Activated gamma-delta T cell (primary cell): ENCODE measurements around the gene IL2RG.
A peak's percentile ranks its signal among the peaks of the same experiment; 100 is the strongest.

ENCODE experiments used
- DNase-seq: peaks from one replicate; lab custom pipeline; 2025; lab: John Stamatoyannopoulos, UW
- total RNA-seq, 2 donors: gene quantifications; one replicate each; lab custom pipeline; 2026; lab: John Stamatoyannopoulos, UW

The IL2RG gene
- total RNA-seq = 19.8 to 21.2 reads per million in 2 donors

DNA sequence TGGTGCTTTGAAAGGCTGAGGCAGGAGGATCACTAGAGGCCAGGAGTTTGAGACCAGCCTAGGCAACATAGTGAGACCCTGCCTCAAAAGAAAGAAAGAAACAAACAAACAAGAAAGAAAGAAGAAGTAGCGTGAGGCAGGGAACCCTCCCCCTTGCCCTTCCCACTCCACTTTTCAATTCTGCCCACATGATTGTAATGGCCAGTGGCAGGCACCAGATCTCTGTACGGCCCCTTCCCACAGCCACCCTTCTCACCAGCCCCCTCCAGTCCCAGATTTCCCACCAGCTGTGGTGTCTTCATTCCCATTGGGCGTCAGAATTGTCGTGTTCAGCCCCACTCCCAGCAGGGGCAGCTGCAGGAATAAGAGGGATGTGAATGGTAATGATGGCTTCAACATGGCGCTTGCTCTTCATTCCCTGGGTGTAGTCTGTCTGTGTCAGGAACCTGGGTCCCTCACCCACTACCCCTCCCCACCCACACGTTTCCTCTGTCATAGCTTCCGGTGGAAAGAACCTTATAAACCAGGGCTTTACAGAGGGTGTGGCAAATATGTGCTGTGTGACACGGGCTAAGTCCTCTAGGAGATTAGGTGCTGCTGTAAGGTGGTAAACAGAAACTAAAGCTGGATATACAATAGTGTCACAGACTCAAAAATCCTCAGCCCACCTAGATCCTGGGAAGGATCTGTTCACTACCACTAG is at the start of gene IL2RG:
TSS of gene IL2RG (minus strand) at position 437 of the 703 bp plus-strand sequence. CDS start at position 399, 38 bp downstream.
- DNase-seq = no peak

DNA sequence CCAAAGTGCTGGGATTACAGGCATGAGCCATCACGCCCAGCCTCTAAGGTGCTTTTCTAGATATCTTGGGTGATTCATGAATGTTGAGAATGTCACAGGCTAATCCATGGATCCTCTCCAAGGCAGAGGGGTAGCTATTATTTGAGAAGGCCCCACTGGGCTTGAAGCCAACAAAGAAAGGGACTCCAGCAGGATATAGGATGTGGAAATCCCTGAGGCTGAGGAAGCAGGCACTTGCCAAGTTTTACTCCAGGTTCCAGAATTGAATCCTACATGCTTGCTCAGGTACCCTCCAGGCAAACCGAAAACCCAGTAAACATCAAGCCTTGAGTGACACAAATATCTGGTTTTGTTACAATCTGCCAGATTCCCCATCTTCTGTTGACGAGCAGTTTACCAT is 49.1 kb upstream of the IL2RG start:
- DNase-seq = no peak

DNA sequence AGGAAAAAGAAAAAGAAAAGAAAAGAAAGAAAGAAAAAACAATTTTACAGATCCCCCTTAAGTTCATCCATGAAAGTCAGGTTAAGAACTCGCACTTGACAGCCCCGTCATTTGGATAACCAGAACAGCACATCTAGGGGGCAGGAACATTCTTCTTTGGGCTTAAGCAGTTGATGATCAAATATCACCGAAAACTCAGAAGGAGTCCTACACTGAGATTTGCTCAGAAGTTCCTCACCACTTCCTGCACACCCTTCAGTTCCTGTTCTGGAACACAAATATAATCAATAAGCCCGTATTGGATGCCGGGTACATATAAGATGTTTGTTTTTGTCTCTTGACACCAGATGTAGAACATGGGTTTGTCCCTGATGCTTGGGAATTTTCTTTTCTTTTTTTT is 48.0 kb upstream of the IL2RG start:
- no peak for DNase-seq

DNA sequence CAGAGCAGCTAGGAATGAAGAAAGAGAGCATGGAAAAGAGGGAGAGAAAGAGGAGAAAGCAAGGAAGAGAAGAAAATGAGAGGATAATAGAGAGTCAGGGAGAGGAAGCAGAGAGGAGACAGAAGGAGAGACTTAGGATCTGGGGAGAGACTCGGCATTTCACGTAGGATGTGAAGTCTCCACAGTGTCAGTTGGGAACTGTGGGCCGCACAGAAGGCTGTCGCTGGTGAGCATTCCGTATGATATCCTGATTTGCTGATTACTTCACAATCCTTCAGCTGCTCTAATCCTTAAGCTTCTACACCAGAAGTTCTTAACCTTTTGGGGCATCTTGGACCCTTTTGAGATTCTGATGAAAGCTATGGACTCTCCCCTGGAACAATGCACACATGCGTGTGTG is 47.2 kb upstream of the IL2RG start:
- DNase-seq = no peak

DNA sequence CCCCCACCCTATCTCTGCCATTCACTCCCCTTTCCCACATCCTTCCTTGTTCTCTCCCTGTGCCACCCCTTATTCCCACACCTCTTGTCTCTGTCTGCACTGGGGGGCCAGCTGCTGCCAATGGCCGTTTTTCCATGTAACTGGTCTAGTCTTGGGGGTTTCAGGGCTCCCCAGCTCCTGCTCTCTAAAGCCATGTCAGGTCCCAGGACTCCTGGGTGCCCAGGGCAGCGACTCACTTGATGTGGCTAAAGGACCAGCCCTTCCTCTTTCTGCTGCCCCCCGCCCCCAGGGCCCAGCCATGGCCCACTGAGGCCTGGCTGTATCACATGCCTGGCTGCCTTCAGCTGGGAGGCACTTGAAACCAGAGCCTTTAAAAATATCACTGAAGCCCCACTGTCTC is 43.3 kb upstream of the IL2RG start:
- no peak for DNase-seq

DNA sequence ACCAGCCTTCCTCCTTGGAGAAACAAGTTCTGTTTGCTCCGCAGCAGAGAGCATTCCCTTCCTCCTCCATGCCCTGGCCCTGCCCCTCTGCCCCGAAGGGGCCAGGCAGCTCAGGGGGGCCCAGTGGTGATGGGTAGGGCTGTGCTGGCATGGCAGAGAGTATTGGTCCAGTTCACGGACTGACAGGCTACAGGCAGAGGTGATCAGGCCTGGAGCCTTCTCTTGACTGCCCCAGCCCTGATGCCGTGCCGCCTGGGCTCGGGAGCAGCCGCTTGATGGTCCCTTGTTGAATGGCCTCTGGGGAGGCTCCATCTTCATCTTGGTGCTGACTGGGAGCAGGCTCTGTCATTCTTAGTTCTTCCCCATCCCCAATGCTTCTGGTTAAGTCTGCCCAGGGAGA is 42.8 kb upstream of the IL2RG start:
- DNase-seq = no peak

DNA sequence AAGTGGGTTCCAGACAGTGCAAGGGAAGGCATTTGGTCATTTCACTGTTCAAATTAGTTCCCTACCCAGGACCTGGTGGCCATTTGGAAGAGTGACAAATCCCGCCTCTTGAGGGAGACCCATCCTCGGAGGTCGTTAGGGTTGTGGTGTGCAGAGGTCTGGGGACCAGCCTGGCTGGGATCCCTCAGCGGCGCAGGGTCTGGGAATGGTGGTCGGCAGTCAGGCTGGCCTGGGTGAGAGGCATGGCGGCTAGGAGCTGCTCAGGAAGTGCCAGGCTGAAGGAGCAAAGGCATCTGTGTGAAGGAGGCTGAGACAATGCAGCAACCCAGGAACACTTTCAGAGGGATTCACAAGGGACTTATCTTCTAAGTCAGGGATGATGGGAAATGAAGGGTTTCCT is 40.0 kb upstream of the IL2RG start:
- no peak for DNase-seq

DNA sequence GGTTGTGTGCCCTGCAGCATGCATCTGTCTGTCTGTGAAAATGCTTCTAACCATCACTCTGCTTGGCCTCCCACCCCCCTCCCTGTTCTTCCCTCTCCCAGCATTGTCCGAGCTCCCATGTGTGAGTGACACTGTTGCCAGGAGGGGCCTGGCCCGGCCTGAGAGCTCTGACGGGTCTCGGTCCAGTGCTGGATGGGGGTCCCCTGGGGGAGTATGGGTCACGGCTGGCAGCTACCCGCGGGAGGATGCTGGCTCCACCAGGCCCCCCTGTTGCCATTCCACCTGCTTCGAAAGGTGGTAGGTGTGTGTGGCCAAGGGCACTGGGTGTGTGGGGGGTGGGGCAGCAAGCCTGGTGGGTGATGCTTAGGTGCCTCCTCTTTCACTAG is 36.9 kb upstream of the IL2RG start:
- no peak for DNase-seq

DNA sequence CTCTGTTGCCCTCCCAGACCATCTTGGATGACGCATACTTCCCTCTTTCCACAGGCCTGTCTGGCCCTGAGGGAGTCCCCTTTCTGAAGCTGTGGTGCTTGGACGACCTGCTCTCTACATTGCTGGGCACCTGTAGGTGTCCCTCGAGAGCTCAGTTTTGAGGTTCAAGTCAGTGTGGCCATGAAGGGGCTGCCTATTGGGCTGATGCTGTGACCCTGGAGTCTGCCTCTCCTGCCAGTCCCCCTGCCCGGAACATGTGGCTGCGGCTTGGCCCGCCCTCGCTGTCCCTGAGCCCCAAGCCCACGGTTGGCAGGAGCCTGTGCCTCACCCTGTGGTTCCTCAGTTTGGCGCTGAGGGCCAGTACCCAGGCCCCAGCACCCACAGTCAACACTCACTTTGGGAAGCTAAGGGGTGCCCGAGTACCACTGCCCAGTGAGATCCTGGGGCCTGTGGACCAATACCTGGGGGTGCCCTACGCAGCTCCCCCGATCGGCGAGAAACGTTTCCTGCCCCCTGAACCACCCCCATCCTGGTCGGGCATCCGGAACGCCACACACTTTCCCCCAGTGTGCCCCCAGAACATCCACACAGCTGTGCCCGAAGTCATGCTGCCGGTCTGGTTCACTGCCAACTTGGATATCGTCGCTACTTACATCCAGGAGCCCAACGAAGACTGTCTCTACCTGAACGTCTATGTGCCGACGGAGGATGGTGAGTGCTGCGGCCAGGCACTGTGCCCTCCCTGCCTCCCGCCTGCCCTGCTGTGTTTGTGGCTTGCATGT is 36.3 kb upstream of the IL2RG start:
- no peak for DNase-seq

DNA sequence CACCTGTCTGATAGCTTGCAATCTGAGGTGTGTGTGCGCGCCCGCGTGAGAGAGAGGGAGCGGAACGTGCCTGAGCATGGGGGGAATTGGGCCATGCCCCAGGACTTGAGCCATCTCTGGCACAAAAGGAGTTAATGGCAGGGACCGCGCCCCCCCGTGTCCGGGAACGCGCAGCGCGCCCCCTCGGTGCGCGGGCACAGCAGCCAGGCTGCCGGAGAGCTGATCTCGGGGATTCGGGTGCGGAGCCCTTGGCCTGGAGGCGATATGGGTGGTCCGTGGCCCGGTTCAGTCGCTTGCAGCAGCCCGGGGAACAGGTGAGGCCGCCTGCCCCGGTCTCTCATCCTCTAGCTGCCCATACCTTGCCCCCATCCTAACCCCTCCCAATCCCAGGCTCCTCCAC is 33.3 kb upstream of the IL2RG start, which contains the start of gene NLGN3:
TSS of gene NLGN3 (plus strand) at position 191 of the 400 bp plus-strand sequence. CDS start 2,909 bp downstream, outside the sequence.
- no peak for DNase-seq

DNA sequence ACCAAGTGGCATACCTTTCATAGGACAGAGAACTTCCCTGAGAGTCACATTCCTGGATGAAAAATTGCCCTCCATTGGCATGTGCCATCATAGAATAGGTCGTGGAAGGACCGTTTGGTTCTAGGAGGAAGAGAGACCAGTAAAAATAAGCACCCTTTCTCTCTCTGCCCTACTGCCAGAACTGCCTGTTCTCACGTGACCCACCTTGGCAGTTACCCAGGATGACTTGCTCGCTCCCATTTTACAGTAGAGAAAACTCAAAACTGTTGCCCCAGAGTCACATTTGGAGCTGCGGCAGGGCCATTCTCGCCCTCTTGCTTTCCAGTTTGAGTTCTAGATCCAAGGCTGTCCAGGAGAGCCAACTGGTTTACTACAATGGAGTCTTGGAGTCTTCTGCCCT is 32.1 kb upstream of the IL2RG start:
- no peak for DNase-seq

DNA sequence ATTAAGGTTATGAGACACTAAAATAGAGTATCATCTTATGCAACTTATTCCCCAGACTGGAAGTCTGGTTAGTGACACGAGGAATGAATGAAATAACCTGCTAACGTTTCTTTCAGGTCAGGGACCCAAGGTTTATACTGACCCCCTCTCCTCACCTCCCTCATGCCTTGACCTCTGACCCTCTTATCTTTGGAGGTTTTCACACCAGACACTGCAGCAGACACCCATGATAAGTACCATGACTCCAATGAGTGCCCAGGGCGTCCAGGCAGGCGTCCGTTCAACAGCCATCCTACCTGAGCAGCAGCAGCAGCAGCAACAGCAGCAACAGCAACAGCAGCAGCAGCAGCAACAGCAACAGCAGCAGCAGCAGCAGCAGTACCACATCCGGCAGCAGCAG is 29.1 kb upstream of the IL2RG start:
- DNase-seq = no peak

DNA sequence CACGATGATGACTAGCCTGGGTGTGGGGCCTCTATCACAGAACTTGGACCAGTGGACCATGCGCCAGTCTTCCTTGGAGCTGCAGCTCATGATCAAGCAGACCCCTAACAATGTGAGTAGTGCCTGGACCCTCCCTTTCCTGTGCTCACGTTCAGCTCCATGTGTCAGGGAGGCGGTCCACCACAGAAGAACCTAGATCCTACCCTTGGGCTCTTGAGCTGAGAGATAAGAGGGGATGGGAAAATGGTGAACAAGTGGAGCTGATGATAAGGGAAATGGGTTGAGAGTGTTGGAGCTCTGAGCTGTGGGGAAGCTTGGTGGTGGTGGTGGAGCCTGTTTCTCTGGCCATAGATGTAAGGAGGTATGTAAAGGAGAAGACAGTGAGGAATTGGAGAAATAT is 20.1 kb upstream of the IL2RG start:
- DNase-seq = no peak

DNA sequence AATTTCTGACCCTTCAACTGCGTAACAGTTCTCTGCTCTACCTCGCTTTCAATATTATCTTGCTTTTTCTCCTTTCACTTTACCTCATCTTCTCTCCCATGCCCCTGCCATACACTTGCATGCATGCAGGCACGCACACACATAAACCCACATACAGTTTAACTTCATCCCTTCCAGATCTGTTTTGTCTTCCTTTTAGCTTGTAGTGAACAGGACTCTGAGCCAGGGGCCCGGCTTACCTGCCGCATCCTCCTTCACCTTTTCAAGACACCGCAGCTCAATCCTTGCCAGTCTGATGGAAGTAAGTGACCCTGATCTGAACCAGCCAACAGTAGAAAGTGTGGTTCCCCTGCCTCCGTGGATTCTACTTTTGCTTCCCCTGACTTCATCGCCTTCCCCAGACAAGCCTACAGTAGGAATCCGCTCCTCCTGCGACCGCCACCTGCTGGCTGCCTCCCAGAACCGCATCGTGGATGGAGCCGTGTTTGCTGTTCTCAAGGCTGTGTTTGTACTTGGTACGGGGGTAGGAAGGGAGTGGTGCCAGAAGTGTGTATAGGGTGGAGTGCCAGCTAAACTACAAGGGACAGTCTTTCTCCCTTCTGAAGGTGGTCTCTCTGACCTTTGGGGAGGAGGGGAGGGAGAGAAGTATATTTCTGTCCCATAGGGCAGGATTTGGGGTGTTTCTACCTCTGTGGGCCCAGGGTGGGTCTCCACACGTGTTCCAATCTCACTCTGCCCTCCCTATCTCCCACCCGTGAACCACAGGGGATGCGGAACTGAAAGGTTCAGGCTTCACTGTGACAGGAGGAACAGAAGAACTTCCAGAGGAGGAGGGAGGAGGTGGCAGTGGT is 17.8 kb upstream of the IL2RG start:
- peak; percentile 44 for DNase-seq

DNA sequence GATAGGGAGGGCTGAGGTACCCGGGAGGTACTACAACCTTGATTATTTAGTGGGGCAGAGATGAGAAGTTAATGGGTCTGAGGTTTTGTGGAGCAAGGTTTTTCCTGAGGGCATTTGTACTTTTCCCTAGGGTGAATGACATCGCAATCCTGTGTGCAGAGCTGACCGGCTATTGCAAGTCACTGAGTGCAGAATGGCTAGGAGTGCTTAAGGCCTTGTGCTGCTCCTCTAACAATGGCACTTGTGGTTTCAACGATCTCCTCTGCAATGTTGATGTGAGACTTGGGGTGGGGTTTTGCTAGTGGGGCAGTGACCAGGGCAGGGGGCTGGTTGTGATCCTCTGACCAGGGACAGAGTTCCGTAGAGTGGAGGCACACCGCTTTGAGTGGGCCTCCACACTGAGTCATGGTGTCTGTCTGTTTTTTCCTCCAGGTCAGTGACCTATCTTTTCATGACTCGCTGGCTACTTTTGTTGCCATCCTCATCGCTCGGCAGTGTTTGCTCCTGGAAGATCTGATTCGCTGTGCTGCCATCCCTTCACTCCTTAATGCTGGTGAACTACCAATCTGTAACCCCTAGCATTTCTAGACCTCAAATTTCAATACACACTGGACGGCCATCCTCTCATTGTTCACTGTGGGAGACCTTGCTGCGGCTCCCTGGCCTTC is 16.9 kb upstream of the IL2RG start:
- no peak for DNase-seq

DNA sequence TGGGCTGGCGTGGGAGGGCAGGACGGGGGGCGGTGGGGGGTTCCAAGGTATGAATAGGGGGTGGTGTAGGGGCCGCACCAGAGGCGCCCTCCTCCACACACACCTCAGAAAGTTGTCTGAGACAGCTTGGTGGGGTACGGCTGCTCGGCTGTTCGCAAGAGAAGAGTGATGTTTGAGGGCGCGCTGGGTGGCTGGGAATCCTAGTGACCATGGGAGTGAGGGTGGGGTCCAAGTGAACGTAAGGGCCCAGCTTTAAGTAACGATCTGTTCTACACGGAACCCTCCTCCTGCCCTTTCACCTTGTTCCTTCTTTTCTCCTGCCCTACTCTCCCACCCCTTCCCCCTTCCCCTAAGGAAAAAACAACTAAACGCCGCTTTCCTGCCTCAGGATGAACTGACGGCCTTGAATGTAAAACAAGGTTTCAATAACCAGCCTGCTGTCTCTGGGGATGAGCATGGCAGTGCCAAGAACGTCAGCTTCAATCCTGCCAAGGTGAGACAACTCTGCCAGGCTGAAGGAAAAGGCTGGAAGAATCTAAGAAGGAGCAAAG is 7.7 kb upstream of the IL2RG start:
- no peak for DNase-seq

DNA sequence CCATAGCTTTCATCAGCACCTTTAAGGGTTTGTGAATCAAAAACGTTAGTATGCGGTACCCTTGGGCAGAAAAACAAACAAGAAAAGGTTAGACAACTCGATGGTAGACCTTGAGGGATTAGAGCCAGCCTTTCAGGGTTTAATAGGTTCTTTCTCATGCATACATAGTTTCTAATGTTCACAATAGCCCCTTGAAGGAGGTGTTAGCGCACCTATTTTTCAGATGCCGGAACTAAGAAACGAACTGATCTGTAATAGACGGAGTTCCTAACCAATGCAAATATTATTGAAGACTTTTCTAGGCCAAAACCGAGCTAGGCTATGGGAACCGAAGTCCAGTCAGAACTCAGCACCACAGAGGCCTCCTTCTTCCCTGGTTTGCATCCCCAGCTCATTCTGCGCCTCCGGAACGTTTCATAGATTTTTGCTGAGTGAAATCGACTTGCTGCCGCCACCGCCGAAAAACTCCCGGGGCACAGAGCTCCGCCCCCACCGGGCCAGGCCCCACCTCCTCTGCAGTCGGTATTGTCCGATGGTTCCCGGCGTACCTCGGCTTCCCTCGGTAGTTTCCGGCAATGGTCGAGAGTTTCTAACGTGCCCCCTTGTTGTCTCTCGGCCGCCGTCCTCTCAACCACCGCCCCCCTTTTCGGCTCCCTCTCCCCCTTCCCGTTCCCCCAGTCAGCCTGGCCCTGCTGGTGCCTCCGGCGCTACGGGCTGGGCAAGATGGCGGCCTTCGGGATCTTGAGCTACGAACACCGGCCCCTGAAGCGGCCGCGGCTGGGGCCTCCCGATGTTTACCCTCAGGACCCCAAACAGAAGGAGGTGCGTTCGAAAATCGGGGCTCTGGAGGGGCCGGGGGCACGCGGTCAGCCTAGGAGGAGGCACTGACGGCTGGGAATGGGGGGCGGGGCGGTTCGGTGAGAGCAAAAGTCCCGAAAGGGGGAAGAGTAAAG is 6.9 kb upstream of the IL2RG start, which contains the start of gene MED12:
TSS of gene MED12 (plus strand) at position 565 of the 953 bp plus-strand sequence. CDS start at position 724, 159 bp downstream.
- peak; percentile 61 for DNase-seq

DNA sequence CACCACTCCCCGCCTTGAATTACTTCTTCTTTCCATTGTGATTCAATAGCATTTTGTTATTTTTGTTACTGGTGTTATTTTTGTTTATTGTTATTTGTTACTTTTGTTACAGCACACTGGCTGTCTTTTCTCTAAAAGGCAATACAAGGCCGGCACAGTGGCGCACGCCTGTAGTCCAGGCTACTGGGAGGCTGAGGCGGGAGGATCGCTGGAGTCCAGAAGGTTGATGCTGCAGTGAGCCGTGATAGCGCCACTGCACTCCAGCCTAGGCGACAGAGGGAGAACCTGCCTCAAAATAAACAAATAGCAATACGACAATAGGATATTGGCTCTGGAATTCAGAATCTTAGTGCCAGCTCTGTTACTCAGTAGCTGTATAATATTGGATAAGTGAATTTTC is 6.0 kb upstream of the IL2RG start:
- DNase-seq = no peak

DNA sequence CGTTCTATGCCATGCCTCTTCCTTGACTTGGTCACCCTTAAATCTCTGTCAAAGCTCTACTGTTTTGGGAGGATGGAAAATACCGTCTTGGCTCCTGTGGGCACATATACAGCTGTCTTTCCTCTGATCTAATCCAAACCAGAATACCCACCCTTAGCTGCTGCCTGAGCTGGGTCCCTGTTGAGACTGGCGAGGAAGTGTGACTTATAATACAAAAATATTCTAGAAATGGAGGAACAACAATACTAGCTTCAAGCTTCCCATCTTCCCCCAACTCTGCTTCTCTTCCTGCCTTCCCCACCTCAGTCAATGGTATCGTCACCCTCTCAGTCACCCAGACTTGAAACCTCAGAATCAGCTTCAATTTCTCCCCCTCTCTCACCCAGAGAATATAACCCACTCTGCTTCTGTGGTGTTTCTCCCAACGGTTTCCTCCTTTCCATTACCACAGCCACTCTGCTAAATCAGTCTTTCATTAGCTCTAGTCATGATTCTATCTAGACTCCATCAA is 599 bp upstream of the IL2RG start:
- DNase-seq = no peak

DNA sequence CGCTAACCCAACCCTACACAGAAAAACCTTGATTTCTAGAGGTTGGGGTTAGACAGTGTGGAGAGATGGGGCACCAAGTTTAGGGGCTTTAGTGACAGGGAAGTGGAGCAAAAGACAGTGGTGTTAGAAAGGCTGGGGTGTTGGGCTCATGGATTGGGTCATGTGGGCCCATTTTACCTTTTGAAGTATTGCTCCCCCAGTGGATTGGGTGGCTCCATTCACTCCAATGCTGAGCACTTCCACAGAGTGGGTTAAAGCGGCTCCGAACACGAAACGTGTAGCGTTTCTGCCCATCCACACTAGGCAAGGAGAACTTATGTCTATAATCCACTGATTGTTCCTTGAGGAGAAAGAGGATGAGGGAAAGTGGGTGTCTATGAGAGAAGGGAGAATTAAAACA is 2.3 kb downstream of the IL2RG start:
- DNase-seq = no peak
